B cell (primary cell): Measurements from ENCODE around the gene CDK5RAP2.

ENCODE experiments used
- CTCF ChIP-seq: fragments of 200-600 bp; IDR thresholded peaks from one replicate; pipeline ENCODE4 v1.8.0; 2022; ENCODE audit warnings: antibody characterized with exemption, mild to moderate bottlenecking
- EZH2 ChIP-seq: IDR thresholded peaks from 2 replicates; pipeline ENCODE4 v1.6.1; 2012; ENCODE audit warnings: borderline replicate concordance, low read depth, mild to moderate bottlenecking, moderate library complexity, low read length; ENCODE audit not compliant: insufficient read depth, poor library complexity, severe bottlenecking

- no peak for TF ChIP-seq EZH2
- no peak for TF ChIP-seq CTCF
These were observed 190.7 kb downstream of the CDK5RAP2 start for GRCh38 chr9:120389300-120389699.
